PC-9 (cell line): Measurements from ENCODE around the gene FNDC3B.

Experiments used
- EZH2 ChIP-seq: fragments of 200-600 bp; sonication (generic); IDR thresholded peaks from 2 replicates; pipeline ENCODE4 v1.8.0; 2017; ENCODE audit warnings: antibody characterized with exemption, low read depth
- TF ChIP-seq, protein P1 (sequence below): fragments of 200-600 bp; sonication (generic); conservative IDR thresholded peaks from 2 replicates; pipeline ENCODE4 v1.6.1; 2017; ENCODE audit warnings: mixed run types, antibody characterized with exemption, mild to moderate bottlenecking, moderate library complexity

GRCh38 chr3:172003146-172003545, 36.2 kb upstream of the FNDC3B start:
- no peak for TF ChIP-seq EZH2
- TF ChIP-seq, protein P1, sequence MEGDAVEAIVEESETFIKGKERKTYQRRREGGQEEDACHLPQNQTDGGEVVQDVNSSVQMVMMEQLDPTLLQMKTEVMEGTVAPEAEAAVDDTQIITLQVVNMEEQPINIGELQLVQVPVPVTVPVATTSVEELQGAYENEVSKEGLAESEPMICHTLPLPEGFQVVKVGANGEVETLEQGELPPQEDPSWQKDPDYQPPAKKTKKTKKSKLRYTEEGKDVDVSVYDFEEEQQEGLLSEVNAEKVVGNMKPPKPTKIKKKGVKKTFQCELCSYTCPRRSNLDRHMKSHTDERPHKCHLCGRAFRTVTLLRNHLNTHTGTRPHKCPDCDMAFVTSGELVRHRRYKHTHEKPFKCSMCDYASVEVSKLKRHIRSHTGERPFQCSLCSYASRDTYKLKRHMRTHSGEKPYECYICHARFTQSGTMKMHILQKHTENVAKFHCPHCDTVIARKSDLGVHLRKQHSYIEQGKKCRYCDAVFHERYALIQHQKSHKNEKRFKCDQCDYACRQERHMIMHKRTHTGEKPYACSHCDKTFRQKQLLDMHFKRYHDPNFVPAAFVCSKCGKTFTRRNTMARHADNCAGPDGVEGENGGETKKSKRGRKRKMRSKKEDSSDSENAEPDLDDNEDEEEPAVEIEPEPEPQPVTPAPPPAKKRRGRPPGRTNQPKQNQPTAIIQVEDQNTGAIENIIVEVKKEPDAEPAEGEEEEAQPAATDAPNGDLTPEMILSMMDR: no peak
